HEK293 (cell line): Measurements from ENCODE around the gene CELF4.

Experiments
- CTCF ChIA-PET: fragments of 350-600 bp; formaldehyde crosslinking; extraction: SDS; loops from one replicate; lab custom pipeline; 2021; ENCODE audit warnings: antibody characterized with exemption; lab: Yijun Ruan, JAX
- POLR2A ChIA-PET: fragments of 300-600 bp; formaldehyde crosslinking; extraction: SDS; loops from one replicate; lab custom pipeline; 2020; ENCODE audit warnings: antibody characterized with exemption, inconsistent platforms; lab: Yijun Ruan, JAX
- H3K27ac ChIP-seq: fragments of 200-500 bp; sonication (Bioruptor generic); 2 replicates; pipeline ENCODE4 v1.5.1; 2014; ENCODE audit warnings: low read depth, low read length, control low read depth, inconsistent platforms; ENCODE audit errors: extremely low read depth
- H3K36me3 ChIP-seq, 2 experiments: fragments of 200-500 bp in 1 of 2; sonication (Bioruptor generic) in 1 of 2; 1 replicate in 1 of 2; 2 replicates in 1 of 2; pipeline ENCODE4 v1.5.1; 2014 to 2017; ENCODE audit warnings: inconsistent platforms in 2 of 2, low read length in 2 of 2; ENCODE audit not compliant: control insufficient read depth in 2 of 2, insufficient read depth in 1 of 2
- H3K4me1 ChIP-seq: fragments of 200-500 bp; sonication (Bioruptor generic); 2 replicates; pipeline ENCODE4 v1.5.1; 2014; ENCODE audit warnings: mild to moderate bottlenecking, low read length, inconsistent platforms; ENCODE audit not compliant: control insufficient read depth, insufficient read depth
- H3K4me3 ChIP-seq: 2 replicates; pipeline ENCODE4 v1.5.1; 2011; ENCODE audit warnings: low read depth, mild to moderate bottlenecking, control low read depth, low read length, moderate library complexity
- H3K9me3 ChIP-seq: fragments of 200-500 bp; sonication (Bioruptor generic); 2 replicates; pipeline ENCODE4 v1.5.1; 2014; ENCODE audit warnings: low read depth, low read length, inconsistent platforms; ENCODE audit not compliant: control insufficient read depth, insufficient read depth
- EGR2 ChIP-seq: fragments of 450-650 bp; formaldehyde crosslinking; IDR thresholded peaks from 2 replicates; pipeline ENCODE4 v1.5.1; 2016; ENCODE audit warnings: low read depth, missing biosample characterization, missing genetic modification characterization
- GLI2 ChIP-seq: fragments of 450-650 bp; formaldehyde crosslinking; IDR thresholded peaks from 2 replicates; pipeline ENCODE4; 2017; ENCODE audit warnings: missing biosample characterization, missing genetic modification characterization, low read depth, borderline replicate concordance
- ZFP3 ChIP-seq: fragments of 450-650 bp; formaldehyde crosslinking; IDR thresholded peaks from 2 replicates; pipeline ENCODE4 v1.5.1; 2016; ENCODE audit warnings: low read depth, missing biosample characterization, missing genetic modification characterization
- ZNF114 ChIP-seq: fragments of 450-650 bp; formaldehyde crosslinking; IDR thresholded peaks from 2 replicates; pipeline ENCODE4 v1.5.0; 2017; ENCODE audit warnings: missing biosample characterization, missing genetic modification characterization
- ZNF148 ChIP-seq: fragments of 450-650 bp; formaldehyde crosslinking; IDR thresholded peaks from 2 replicates; pipeline ENCODE4 v1.5.0; 2017; ENCODE audit warnings: missing biosample characterization, missing genetic modification characterization, borderline replicate concordance
- ZNF174 ChIP-seq: fragments of 450-650 bp; formaldehyde crosslinking; IDR thresholded peaks from 2 replicates; pipeline ENCODE4 v1.5.0; 2017; ENCODE audit warnings: missing biosample characterization, mild to moderate bottlenecking, missing genetic modification characterization
- ZNF266 ChIP-seq: fragments of 450-650 bp; formaldehyde crosslinking; IDR thresholded peaks from 2 replicates; pipeline ENCODE4 v1.5.1; 2016; ENCODE audit warnings: missing biosample characterization, missing genetic modification characterization, low read depth
- ZNF280D ChIP-seq: fragments of 450-650 bp; formaldehyde crosslinking; IDR thresholded peaks from 2 replicates; pipeline ENCODE4 v1.5.1; 2016; ENCODE audit warnings: missing biosample characterization, missing genetic modification characterization
- ZNF350 ChIP-seq: fragments of 450-650 bp; formaldehyde crosslinking; IDR thresholded peaks from 2 replicates; pipeline ENCODE4 v1.5.0; 2017; ENCODE audit warnings: missing biosample characterization, mild to moderate bottlenecking, missing genetic modification characterization
- ZNF362 ChIP-seq: fragments of 450-650 bp; formaldehyde crosslinking; IDR thresholded peaks from 2 replicates; pipeline ENCODE4 v1.5.1; 2016; ENCODE audit warnings: missing biosample characterization, missing genetic modification characterization
- ZNF366 ChIP-seq: fragments of 450-650 bp; formaldehyde crosslinking; conservative IDR thresholded peaks from 2 replicates; pipeline ENCODE4 v1.5.1; 2016; ENCODE audit warnings: missing biosample characterization, missing genetic modification characterization
- ZNF398 ChIP-seq: fragments of 450-650 bp; formaldehyde crosslinking; IDR thresholded peaks from 2 replicates; pipeline ENCODE4 v1.5.1; 2017; ENCODE audit warnings: missing biosample characterization, missing genetic modification characterization
- ZNF433 ChIP-seq: fragments of 450-650 bp; formaldehyde crosslinking; IDR thresholded peaks from 2 replicates; pipeline ENCODE4 v1.5.1; 2016; ENCODE audit warnings: missing biosample characterization, missing genetic modification characterization, low read depth
- ZNF514 ChIP-seq: fragments of 450-650 bp; formaldehyde crosslinking; IDR thresholded peaks from 2 replicates; pipeline ENCODE4 v1.5.1; 2016; ENCODE audit warnings: missing biosample characterization, missing genetic modification characterization
- ZNF544 ChIP-seq: fragments of 450-650 bp; formaldehyde crosslinking; IDR thresholded peaks from 2 replicates; pipeline ENCODE4 v1.5.0; 2017; ENCODE audit warnings: missing biosample characterization, missing genetic modification characterization
- ZNF549 ChIP-seq: fragments of 450-650 bp; IDR thresholded peaks from 2 replicates; pipeline ENCODE4 v1.5.1; 2018; ENCODE audit warnings: missing biosample characterization, missing genetic modification characterization, mild to moderate bottlenecking, inconsistent platforms, moderate library complexity
- ZNF555 ChIP-seq: fragments of 450-650 bp; formaldehyde crosslinking; conservative IDR thresholded peaks from 2 replicates; pipeline ENCODE4 v1.5.1; 2017; ENCODE audit warnings: missing biosample characterization, mild to moderate bottlenecking, missing genetic modification characterization, inconsistent platforms
- ZNF571 ChIP-seq: fragments of 450-650 bp; formaldehyde crosslinking; IDR thresholded peaks from 2 replicates; pipeline ENCODE4 v1.5.0; 2017; ENCODE audit warnings: missing biosample characterization, missing genetic modification characterization
- ZNF580 ChIP-seq: fragments of 450-650 bp; formaldehyde crosslinking; IDR thresholded peaks from 2 replicates; pipeline ENCODE4 v1.5.1; 2016; ENCODE audit warnings: missing biosample characterization, missing genetic modification characterization
- ZNF629 ChIP-seq: fragments of 450-650 bp; formaldehyde crosslinking; IDR thresholded peaks from 2 replicates; pipeline ENCODE4 v1.5.1; 2017; ENCODE audit warnings: missing biosample characterization, missing genetic modification characterization
- ZNF701 ChIP-seq: fragments of 450-650 bp; formaldehyde crosslinking; IDR thresholded peaks from 2 replicates; pipeline ENCODE4 v1.5.1; 2016; ENCODE audit warnings: missing biosample characterization, missing genetic modification characterization
- ZNF785 ChIP-seq: fragments of 450-650 bp; formaldehyde crosslinking; IDR thresholded peaks from 2 replicates; pipeline ENCODE4 v1.5.1; 2016; ENCODE audit warnings: missing biosample characterization, missing genetic modification characterization

Gene CELF4

GRCh38 chr18:37242826-37243560 lies 322.6 kb downstream of the CELF4 start:
- Histone ChIP-seq H3K9me3 (no peaks in the 10 kb centered on the region), H3K4me3 (no peak overlapping the region), H3K36me3 (no peaks in the 10 kb centered on the region), H3K27ac (no peak overlapping the region), H3K4me1 (no peaks in the 10 kb centered on the region)
- no peak for TF ChIP-seq ZNF544 (tag by site-specific recombination)
- TF ChIP-seq ZNF571 = no peak
- no peak for TF ChIP-seq ZNF580 (tag by site-specific recombination)
- POLR2A ChIA-PET = no interaction called here
- CTCF ChIA-PET = no interaction called here

GRCh38 chr18:37242091-37242490 lies 323.5 kb downstream of the CELF4 start:
- TF ChIP-seq ZNF701 (tag by site-specific recombination) = no peak
- no peak for TF ChIP-seq ZNF549 (tag by site-specific recombination)
- TF ChIP-seq ZNF514 (tag by site-specific recombination) = no peak
- no peak for TF ChIP-seq GLI2 (tag by site-specific recombination)
- TF ChIP-seq ZNF555 = no peak
- TF ChIP-seq ZNF629 = no peak
- TF ChIP-seq ZNF433 (tag by site-specific recombination) = no peak
- TF ChIP-seq ZFP3 (tag by site-specific recombination) = no peak
- TF ChIP-seq ZNF266 = no peak
- no peak for TF ChIP-seq EGR2 (tag by site-specific recombination)
- TF ChIP-seq ZNF366 (tag by site-specific recombination) = no peak
- TF ChIP-seq ZNF362 = no peak
- no peak for TF ChIP-seq ZNF350 (tag by site-specific recombination)
- TF ChIP-seq ZNF174 = no peak
- no peak for TF ChIP-seq ZNF280D (tag by site-specific recombination)
- no peak for TF ChIP-seq ZNF114 (tag by site-specific recombination)
- no peak for TF ChIP-seq ZNF785 (tag by site-specific recombination)
- no peak for TF ChIP-seq ZNF148
- TF ChIP-seq ZNF398 (tag by site-specific recombination) = no peak
- Histone ChIP-seq H3K9me3 (no peaks in the 10 kb centered on the region), H3K4me1 (no peaks in the 10 kb centered on the region), H3K36me3 (no peaks in the 10 kb centered on the region), H3K4me3 (no peak overlapping the region), H3K27ac (no peak overlapping the region)
- CTCF ChIA-PET = no interaction called here
- POLR2A ChIA-PET = no interaction called here
